Measurements from ENCODE around the gene KMO. TPM values are rescaled to one million over a fixed set of nuclear protein-coding genes. Genes with fewer than 3 reads are reported as not detected.

KMO gene
- total RNA-seq, 2 donors from 2014 or later = 1.1 to 1.2 TPM

GRCh38 chr1:241614144-241614543 is 82.0 kb downstream of the KMO start:
- DNase-seq (ENCODE audit: low spot score) = no peak
- intact Hi-C loops (cut with DNase I) = no loop called here

- intact Hi-C loops (cut with DNase I) = no loop called here
These were observed 82.4 kb downstream of the KMO start for GRCh38 chr1:241614572-241614971.

DNA sequence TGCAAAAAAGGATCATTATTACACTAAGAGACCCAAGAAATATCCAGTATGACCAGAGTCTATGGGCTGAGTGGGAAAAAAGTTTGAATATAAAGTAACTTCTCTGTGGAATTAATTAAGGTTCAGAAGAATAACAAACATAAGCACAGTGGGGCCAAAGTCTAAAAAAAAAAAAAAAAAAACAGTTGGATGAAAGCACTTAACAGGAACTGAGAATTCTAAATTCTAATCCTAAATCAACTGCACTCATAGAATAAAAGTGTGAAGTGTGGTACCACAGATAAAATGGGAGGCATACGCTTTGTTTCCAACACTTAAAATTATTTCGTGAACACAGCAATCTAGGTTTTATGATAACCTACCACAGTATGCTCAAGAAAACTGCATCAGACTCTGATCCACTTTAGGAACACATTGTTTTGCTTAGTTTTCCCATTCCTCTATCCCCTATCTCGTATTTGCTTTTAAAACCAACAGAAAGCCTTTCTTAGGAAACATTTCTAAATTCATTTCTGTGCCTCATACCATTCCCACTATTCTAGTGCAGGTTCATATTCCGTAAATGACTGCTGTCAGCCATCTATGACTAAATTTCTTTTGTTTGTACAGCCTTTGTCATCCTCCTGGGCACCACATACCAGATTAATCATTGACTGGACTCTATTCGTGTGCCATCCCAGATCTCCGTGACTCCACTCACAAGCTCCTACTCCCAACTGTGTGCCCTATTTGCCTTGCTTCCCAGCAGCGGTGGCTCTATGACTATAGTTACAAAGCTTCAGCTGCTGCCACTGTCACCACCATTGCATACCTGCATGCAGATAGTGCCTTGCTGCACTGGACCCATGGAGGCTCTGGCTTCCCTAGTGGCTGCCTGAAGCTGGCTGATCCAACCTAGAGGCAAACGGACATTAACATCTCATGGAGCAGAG is 83.1 kb downstream of the KMO start:
- intact Hi-C loops (cut with DNase I) = no loop called here
- no peak for DNase-seq (ENCODE audit: low spot score)

More at GRCh38 chr1:241614572-241614971, 82.4 kb downstream of the KMO start:
- DNase-seq (ENCODE audit: low spot score) = no peak

- DNase-seq (ENCODE audit: low spot score) = no peak
- intact Hi-C loops (cut with DNase I) = no loop called here
These were observed 85.2 kb downstream of the KMO start for GRCh38 chr1:241617426-241617825.

DNA sequence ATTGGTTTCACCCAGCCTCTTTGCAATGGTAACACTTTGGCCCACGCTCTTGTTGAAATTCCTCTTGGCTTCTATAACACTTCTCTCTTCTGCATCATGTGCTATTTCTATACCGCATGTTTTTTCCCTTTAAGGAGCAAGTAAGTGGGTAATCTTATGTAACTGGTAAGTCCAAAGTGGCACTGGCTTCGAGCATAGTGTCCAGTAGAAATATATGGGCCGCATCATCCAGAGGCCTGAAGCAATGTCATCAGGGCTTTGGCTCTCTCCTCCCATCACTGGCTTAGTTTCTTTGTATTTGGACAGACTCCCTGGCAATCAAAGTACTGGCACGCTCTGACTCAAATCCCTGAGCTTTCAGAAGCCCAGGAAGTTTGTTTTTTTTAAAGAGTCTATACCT is 90.5 kb downstream of the KMO start:
- intact Hi-C loops (cut with DNase I) = no loop called here
- DNase-seq (ENCODE audit: low spot score) = no peak

DNA sequence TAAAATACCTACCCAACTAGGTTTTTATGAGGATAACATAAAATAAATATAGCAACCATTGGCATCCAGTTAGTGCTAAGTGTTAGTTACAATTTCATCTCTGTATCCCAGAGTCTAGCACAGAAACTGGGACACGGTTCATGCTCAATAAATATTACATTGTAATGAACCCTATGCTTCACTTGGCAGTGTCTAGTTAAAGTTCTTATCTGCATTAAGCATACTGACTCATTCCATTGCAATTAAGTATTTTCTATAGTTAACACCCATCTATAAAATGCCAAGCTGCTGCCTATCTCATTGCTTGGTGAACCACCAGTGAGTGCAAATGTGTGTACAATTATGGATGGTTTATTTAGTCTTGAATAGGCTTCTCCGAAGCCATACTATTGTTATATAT is 92.8 kb downstream of the KMO start:
- DNase-seq (ENCODE audit: low spot score) = no peak
- intact Hi-C loops (cut with DNase I) = no loop called here

DNA sequence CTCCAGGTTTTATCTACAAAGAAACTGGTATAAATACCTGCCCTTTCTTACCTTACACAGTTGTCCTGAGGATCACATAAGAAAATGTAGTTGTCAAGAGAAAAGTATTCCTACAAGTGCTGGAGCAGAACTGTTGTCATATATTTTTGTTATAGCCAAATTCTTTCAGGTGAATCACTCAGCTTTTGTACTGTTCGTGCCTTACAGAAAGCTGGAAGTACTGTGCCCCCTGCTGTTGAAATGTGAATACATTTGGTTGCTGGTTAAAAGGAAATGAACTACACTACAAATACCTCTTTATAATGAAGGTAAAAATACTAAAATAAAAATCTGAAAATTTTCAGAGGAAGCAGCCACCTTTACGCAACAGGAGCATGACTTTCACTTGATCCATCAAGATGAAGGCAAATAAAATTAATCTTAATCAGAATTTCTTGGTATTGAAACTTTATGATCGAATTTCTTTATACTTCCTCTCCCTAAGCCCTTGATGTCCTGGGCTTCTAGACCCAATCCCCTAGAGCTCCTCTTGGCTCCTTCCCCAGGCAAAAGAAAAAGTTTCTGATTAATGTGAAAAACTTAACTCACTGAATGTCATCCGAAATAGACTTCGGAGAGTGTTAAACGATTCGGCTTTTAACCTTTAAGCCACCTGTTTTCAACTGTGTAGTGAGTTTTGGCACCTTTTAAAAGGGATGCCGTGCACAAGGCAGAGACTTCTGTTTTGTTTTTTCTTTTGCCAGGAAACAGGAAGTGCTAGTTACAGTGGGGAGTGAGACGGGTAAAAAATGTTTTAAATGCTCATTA is 95.5 kb downstream of the KMO start:
- intact Hi-C loops (cut with DNase I) = no loop called here
- DNase-seq (ENCODE audit: low spot score) = no peak

- DNase-seq (ENCODE audit: low spot score) = no peak
- intact Hi-C loops (cut with DNase I) = no loop called here
These were observed 97.8 kb downstream of the KMO start for GRCh38 chr1:241630005-241630404.

- DNase-seq (ENCODE audit: low spot score) = no peak
- intact Hi-C loops (cut with DNase I) = no loop called here
These were observed 98.3 kb downstream of the KMO start for GRCh38 chr1:241630476-241630875.

GRCh38 chr1:241630899-241631298 is 98.7 kb downstream of the KMO start:
- DNase-seq (ENCODE audit: low spot score) = no peak
- intact Hi-C loops (cut with DNase I) = no loop called here

GRCh38 chr1:241631674-241632073 is 99.5 kb downstream of the KMO start:
- intact Hi-C loops (cut with DNase I) = no loop called here
- no peak for DNase-seq (ENCODE audit: low spot score)

DNA sequence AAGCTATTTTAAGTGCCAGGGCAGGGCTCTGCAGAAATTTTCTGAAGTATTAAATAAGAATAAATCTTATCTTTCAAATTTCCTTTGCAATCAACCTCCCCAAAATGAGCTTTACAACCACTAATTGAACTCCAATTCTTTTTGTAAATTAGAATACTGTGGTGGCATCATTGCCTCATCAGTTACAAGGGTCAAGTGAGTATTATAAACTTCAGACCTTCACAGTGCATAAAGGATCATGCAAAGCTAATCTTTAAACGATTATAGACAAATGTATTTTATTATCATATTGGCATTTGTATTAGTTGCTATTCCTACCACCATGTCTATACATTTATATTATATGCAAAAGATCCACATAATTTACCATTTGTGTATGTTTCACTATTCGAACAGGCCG is 100.8 kb downstream of the KMO start:
- no peak for DNase-seq (ENCODE audit: low spot score)
- intact Hi-C loops (cut with DNase I) = no loop called here

- DNase-seq (ENCODE audit: low spot score) = no peak
- intact Hi-C loops (cut with DNase I) = no loop called here
These were observed 103.5 kb downstream of the KMO start for GRCh38 chr1:241635556-241636152.

DNA sequence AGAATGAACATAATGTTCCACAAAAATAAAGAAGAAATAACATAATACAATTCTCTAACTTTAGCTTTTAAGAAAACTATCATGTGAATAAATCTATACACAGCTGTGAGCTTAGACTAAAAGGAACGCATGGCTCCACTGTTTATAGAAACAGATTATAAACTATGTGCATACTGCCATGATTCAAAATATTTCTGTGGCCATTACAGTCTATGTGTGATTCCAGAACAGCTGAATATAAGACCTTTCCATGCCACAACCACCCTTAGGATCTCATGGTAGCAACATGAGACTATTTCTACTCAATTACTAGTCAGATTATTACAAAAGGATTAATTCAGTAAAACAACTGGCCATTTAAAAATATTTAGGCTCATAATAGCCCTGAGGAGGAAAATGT is 104.1 kb downstream of the KMO start:
- intact Hi-C loops (cut with DNase I) = no loop called here

DNA sequence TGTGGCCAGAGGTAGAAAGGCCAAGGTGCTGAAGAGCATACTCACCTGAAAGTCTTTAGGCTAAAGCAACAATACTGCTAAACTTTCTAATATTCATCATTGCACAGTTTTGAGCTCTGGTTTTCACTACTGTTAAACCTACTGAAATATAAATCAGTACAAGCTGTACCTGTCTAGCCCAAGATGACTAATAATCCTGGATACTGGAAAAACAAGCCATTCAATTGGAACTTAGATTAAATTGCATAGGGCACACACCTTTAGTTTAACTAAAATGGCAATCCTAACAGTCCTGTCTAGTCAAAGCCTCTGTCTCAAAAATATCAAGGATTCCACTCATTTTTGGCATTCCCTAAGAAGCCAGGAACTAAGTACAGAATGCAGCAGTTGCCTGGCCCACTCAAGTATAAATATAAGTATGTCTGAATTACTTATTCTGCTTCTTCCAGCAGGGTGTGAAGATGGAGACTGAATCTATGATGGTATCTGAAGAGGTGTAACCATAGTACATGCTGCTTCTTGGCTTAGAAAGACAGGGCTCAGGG is 104.9 kb downstream of the KMO start:
- intact Hi-C loops (cut with DNase I) = no loop called here

More for the DNA sequence above, 104.1 kb downstream of the KMO start:
- no peak for DNase-seq (ENCODE audit: low spot score)

GRCh38 chr1:241637604-241638003 is 105.4 kb downstream of the KMO start:
- intact Hi-C loops (cut with DNase I) = no loop called here
- DNase-seq (ENCODE audit: low spot score) = no peak

More for the DNA sequence above, 104.9 kb downstream of the KMO start:
- DNase-seq (ENCODE audit: low spot score) = no peak

DNA sequence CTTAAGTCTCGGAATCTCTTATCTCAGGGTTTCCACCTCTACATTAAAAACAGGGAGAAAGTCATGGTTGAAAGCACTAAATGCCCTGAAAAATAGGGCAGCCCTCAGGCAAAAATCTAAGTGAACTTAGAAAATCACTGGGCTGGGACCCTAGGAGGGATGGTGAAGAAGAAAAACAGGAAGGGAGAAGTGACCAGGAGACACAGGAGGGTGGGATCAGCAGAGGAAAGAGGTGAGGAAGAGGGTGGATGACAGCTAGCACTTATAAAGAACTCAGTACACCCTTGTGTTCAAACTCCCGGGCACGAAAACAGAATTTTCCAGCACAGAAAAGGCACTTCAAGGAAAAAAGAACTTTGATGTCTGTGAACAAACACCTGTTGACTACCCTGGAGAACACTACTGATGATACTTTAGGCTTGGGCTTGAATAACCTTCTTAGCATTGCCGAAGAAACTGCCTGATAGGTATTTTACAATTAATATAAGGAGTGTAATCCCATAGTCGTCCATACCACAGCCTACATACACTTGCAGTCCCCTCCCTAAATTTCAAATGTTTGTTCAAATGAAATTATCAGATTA is 106.0 kb downstream of the KMO start:
- intact Hi-C loops (cut with DNase I) = no loop called here

GRCh38 chr1:241638909-241639622 is 106.9 kb downstream of the KMO start:
- no peak for DNase-seq (ENCODE audit: low spot score)
- intact Hi-C loops (cut with DNase I) = no loop called here

More for the DNA sequence above, 106.0 kb downstream of the KMO start:
- DNase-seq (ENCODE audit: low spot score) = no peak

Data from posterior vena cava (tissue), 2 donors.